Measurements from ENCODE around the gene BICDL1. TPM values are rescaled to one million over a fixed set of nuclear protein-coding genes. Genes with fewer than 3 reads are reported as not detected.
A peak's percentile ranks its signal among the peaks of the same experiment; 100 is the strongest.

Gene BICDL1
- total RNA-seq, 1 donor from 2014 or later: 71.2 TPM

- H3K36me3 ChIP-seq: peaks cover 0 to 57% of the 10 kb centered on the region in 2 donors
- H3K27ac ChIP-seq: peak overlapping the region; percentile 45
- no peak for DNase-seq (ENCODE audit: extremely low spot score in 2 of 2)
- H3K9me3 ChIP-seq: no peaks in the 10 kb centered on the region
- TF ChIP-seq POLR2A (IDR thresholded peaks at IDR 0.05) (no peak), POLR2AphosphoS5 (IDR thresholded peaks at IDR 0.05; ENCODE audit: insufficient read depth in 1 of 2, low read depth in 1 of 2) (no peak)
- TF ChIP-seq, protein P1, sequence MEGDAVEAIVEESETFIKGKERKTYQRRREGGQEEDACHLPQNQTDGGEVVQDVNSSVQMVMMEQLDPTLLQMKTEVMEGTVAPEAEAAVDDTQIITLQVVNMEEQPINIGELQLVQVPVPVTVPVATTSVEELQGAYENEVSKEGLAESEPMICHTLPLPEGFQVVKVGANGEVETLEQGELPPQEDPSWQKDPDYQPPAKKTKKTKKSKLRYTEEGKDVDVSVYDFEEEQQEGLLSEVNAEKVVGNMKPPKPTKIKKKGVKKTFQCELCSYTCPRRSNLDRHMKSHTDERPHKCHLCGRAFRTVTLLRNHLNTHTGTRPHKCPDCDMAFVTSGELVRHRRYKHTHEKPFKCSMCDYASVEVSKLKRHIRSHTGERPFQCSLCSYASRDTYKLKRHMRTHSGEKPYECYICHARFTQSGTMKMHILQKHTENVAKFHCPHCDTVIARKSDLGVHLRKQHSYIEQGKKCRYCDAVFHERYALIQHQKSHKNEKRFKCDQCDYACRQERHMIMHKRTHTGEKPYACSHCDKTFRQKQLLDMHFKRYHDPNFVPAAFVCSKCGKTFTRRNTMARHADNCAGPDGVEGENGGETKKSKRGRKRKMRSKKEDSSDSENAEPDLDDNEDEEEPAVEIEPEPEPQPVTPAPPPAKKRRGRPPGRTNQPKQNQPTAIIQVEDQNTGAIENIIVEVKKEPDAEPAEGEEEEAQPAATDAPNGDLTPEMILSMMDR (IDR thresholded peaks at IDR 0.05): no peak
- peaks cover 35% of the 10 kb centered on the region for H3K4me1 ChIP-seq
- intact Hi-C loops (cut with DNase I): no loop called here
- peak overlapping the region in 1 of 2 donors; percentile 35 for H3K4me3 ChIP-seq
- no peaks in the 10 kb centered on the region for H3K27me3 ChIP-seq
Measured at GRCh38 chr12:120100630-120101029, 111.6 kb downstream of the BICDL1 start.

GRCh38 chr12:120101182-120101581 is 112.1 kb downstream of the BICDL1 start:
- H3K9me3 ChIP-seq: no peaks in the 10 kb centered on the region
- H3K27me3 ChIP-seq: no peaks in the 10 kb centered on the region
- TF ChIP-seq, protein P1 (IDR thresholded peaks at IDR 0.05): no peak
- TF ChIP-seq POLR2AphosphoS5 (IDR thresholded peaks at IDR 0.05; ENCODE audit: insufficient read depth in 1 of 2, low read depth in 1 of 2) (no peak), POLR2A (IDR thresholded peaks at IDR 0.05) (no peak)
- H3K27ac ChIP-seq: peak overlapping the region; percentile 45
- peak overlapping the region in 1 of 2 donors; percentile 35 for H3K4me3 ChIP-seq
- H3K36me3 ChIP-seq: peaks cover 0 to 56% of the 10 kb centered on the region in 2 donors
- intact Hi-C loops (cut with DNase I): no loop called here
- DNase-seq (ENCODE audit: extremely low spot score in 2 of 2): no peak
- H3K4me1 ChIP-seq: peaks cover 35% of the 10 kb centered on the region

DNA sequence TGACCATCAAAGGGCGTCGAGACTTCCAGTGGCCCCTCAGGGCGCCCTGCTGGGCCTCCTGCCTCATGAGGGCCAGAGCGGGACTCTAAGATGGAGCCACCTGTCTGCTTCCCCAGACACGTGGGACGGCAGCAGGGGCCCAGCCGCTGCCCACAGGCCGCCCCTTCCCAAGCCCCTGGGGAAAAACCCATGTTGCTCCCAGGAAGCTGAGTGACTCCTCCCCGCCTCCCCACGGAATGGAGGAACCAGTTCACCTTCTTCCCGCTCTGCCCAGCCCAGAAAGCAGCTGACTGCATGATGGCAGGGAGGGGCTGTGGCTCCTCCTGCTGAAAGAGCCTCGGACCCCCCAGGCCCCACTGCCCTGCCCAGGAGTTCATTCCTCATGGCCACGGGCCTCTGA is 112.6 kb downstream of the BICDL1 start:
- peak overlapping the region; percentile 45 for H3K27ac ChIP-seq
- peaks cover 0 to 52% of the 10 kb centered on the region in 2 donors for H3K36me3 ChIP-seq
- no peaks in the 10 kb centered on the region for H3K9me3 ChIP-seq
- peak overlapping the region in 1 of 2 donors; percentile 35 for H3K4me3 ChIP-seq
- TF ChIP-seq, protein P1 (IDR thresholded peaks at IDR 0.05): no peak
- TF ChIP-seq POLR2AphosphoS5 (IDR thresholded peaks at IDR 0.05; ENCODE audit: insufficient read depth in 1 of 2, low read depth in 1 of 2): no peak
- no peak for TF ChIP-seq POLR2A (IDR thresholded peaks at IDR 0.05)
- H3K4me1 ChIP-seq: peaks cover 35% of the 10 kb centered on the region
- no peaks in the 10 kb centered on the region for H3K27me3 ChIP-seq
- intact Hi-C loops (cut with DNase I): no loop called here
- DNase-seq (ENCODE audit: extremely low spot score in 2 of 2): no peak

DNA sequence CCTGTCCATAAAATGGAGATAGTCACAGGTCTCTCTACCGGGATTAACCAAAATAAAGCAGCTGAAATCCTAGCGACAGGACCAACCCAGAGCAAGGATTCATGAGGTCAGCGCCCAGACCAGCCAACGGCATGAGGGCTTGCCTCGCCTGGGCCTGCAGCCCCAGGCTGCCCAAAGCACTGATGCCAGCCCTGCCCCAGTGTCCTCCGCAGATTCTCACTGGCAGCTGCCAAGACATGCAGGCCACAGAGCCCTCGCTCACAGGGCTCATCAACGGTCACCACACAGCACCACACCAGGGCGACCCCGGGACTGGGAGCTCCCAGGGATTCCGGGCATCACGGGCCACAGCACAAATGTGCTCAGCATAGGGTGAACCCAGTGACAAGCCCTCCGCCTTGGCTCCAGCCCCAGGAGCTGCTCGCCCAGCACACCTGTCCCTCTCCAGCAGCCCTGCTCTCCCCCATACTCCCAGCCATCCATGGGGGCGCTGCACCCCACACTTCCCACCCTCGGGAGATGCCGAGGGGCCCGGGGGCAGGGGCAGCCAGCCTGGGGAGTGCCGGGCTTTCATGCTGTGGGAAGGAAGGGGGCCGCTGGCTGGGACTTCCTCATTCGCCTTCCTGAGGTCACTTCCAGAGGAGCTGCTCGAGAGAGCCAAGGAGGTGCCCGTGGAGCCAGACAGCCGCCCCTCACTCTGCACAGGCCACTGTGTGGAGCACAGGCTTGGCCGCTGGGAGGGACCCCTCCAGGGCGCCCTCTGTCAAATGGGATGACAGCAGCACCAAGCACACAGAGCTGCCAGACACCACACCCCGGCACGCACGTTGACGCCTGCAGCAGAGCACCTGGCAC is 113.4 kb downstream of the BICDL1 start:
- H3K4me1 ChIP-seq: peaks cover 35% of the 10 kb centered on the region
- peak overlapping the region; percentile 45 for H3K27ac ChIP-seq
- no peaks in the 10 kb centered on the region for H3K27me3 ChIP-seq
- TF ChIP-seq POLR2AphosphoS5 (IDR thresholded peaks at IDR 0.05; ENCODE audit: insufficient read depth in 1 of 2, low read depth in 1 of 2) (no peak), POLR2A (IDR thresholded peaks at IDR 0.05) (no peak)
- TF ChIP-seq, protein P1 (IDR thresholded peaks at IDR 0.05): no peak
- DNase-seq (ENCODE audit: extremely low spot score in 2 of 2): no peak
- H3K4me3 ChIP-seq: no peak overlapping the region
- H3K36me3 ChIP-seq: peaks cover 0 to 44% of the 10 kb centered on the region in 2 donors
- no peaks in the 10 kb centered on the region for H3K9me3 ChIP-seq
- intact Hi-C loops (cut with DNase I): no loop called here

DNA sequence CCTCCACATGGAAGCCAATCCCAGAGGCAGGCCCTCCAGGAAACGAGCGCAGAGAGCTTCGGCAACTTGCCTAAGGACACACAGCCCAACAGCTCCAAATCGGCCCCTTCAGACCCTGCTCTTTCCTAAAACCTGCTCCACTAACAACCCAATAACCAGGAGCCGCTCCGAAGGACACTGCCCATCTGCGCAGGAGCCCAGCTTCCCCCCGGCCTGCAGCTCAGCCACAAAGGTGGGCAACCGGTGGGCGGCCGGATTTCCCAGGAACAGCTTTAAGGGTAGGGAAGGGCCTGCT is 114.0 kb downstream of the BICDL1 start:
- H3K4me1 ChIP-seq: peaks cover 35% of the 10 kb centered on the region
- no peak overlapping the region for H3K4me3 ChIP-seq
- TF ChIP-seq, protein P1 (IDR thresholded peaks at IDR 0.05): no peak
- TF ChIP-seq POLR2A (IDR thresholded peaks at IDR 0.05) (no peak), POLR2AphosphoS5 (IDR thresholded peaks at IDR 0.05; ENCODE audit: insufficient read depth in 1 of 2, low read depth in 1 of 2) (no peak)
- no peaks in the 10 kb centered on the region for H3K27me3 ChIP-seq
- no peak overlapping the region for H3K27ac ChIP-seq
- intact Hi-C loops (cut with DNase I): no loop called here
- peaks cover 0 to 41% of the 10 kb centered on the region in 2 donors for H3K36me3 ChIP-seq
- no peaks in the 10 kb centered on the region for H3K9me3 ChIP-seq
- no peak for DNase-seq (ENCODE audit: extremely low spot score in 2 of 2)

All from vagina (tissue), 2 donors.